ENCODE measurements around the gene FBLN5. TPM values are rescaled to one million over a fixed set of nuclear protein-coding genes. Genes with fewer than 3 reads are reported as not detected.

Gene FBLN5
- total RNA-seq, 6 experiments from 2014 or later, result 6.7 to 36.3 (median 17.8) TPM

DNA sequence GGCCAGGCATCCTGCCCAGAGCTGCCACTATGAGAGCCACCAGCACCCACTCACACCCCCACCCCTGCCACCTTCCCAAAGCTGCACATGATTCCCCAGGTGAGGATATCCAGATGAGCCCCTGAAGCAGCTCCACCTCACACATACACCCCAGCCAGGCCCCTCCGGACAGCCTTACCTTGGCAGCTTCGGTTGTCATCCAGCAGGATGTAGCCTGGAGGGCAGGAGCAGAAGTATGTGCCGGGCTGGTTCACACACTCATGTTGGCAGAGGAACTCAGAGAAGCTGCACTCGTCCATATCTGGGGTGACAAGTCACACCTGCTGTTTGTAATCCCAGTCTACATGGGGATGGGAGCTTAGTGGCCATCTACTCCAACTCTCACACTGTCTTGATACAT is 64.7 kb downstream of the FBLN5 start:
- intact Hi-C loops (cut with DNase I), result no loop called here
- H3K4me3 ChIP-seq, result no peak overlapping the region
- no peaks in the 10 kb centered on the region for H3K27me3 ChIP-seq
- no peaks in the 10 kb centered on the region for H3K9me3 ChIP-seq
- TF ChIP-seq POLR2A (IDR thresholded peaks at IDR 0.05), result no peak
- TF ChIP-seq, protein P1, sequence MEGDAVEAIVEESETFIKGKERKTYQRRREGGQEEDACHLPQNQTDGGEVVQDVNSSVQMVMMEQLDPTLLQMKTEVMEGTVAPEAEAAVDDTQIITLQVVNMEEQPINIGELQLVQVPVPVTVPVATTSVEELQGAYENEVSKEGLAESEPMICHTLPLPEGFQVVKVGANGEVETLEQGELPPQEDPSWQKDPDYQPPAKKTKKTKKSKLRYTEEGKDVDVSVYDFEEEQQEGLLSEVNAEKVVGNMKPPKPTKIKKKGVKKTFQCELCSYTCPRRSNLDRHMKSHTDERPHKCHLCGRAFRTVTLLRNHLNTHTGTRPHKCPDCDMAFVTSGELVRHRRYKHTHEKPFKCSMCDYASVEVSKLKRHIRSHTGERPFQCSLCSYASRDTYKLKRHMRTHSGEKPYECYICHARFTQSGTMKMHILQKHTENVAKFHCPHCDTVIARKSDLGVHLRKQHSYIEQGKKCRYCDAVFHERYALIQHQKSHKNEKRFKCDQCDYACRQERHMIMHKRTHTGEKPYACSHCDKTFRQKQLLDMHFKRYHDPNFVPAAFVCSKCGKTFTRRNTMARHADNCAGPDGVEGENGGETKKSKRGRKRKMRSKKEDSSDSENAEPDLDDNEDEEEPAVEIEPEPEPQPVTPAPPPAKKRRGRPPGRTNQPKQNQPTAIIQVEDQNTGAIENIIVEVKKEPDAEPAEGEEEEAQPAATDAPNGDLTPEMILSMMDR (IDR thresholded peaks at IDR 0.05), result no peak
- H3K27ac ChIP-seq, result no peak overlapping the region
- 80% methylated on average over 2 of the region's 4 CpGs for WGBS (ENCODE audit: insufficient coverage, low coverage, low lambda C conversion rate, missing lambda C conversion rate)
- no peak for ATAC-seq
- H3K4me1 ChIP-seq, result no peaks in the 10 kb centered on the region
- DNase-seq, result no peak
- no peaks in the 10 kb centered on the region for H3K36me3 ChIP-seq

DNA sequence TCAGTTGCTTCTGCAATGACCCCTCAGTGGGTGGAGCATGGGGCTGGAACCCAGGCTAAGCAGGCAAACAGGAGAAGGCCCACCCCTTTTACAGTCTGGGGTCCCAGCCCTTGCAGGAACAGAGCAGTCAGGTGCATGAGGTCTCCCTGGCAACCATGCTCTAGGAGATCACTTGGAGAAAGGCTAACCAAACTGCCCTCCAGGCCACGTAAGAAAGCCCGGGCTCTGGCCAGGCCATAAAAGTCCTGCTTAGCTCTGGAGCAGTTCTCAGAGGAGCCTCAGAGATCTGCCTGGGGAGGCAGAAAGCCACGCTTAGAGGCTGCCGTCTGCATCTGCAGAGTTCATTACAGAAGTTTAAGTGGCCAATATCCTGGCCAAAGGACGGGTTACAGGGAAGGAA is 65.1 kb downstream of the FBLN5 start:
- intact Hi-C loops (cut with DNase I), result no loop called here
- Histone ChIP-seq H3K27ac (no peak overlapping the region), H3K36me3 (no peaks in the 10 kb centered on the region), H3K4me3 (no peak overlapping the region), H3K27me3 (no peaks in the 10 kb centered on the region), H3K9me3 (no peaks in the 10 kb centered on the region), H3K4me1 (no peaks in the 10 kb centered on the region)
- TF ChIP-seq, protein P1 (IDR thresholded peaks at IDR 0.05), result no peak
- no peak for TF ChIP-seq POLR2A (IDR thresholded peaks at IDR 0.05)
- no CpG with 5 or more reads among the region's 5 CpGs for WGBS (ENCODE audit: insufficient coverage, low coverage, low lambda C conversion rate, missing lambda C conversion rate)
- ATAC-seq (no peak), DNase-seq (no peak)

GRCh38 chr14:91879196-91879595 is 68.3 kb downstream of the FBLN5 start:
- H3K4me3 ChIP-seq, result no peak overlapping the region
- 78% methylated on average over 4 of the region's 6 CpGs for WGBS (ENCODE audit: insufficient coverage, low coverage, low lambda C conversion rate, missing lambda C conversion rate)
- no peak overlapping the region for H3K27ac ChIP-seq
- H3K4me1 ChIP-seq, result peaks cover 0 to 20% (median 0%) of the 10 kb centered on the region in 4 donors
- TF ChIP-seq, protein P1 (IDR thresholded peaks at IDR 0.05), result no peak
- no peak for TF ChIP-seq POLR2A (IDR thresholded peaks at IDR 0.05)
- intact Hi-C loops (cut with DNase I), result no loop called here
- H3K27me3 ChIP-seq, result no peaks in the 10 kb centered on the region
- ATAC-seq, result no peak
- DNase-seq, result no peak
- H3K36me3 ChIP-seq, result no peaks in the 10 kb centered on the region
- H3K9me3 ChIP-seq, result no peaks in the 10 kb centered on the region

DNA sequence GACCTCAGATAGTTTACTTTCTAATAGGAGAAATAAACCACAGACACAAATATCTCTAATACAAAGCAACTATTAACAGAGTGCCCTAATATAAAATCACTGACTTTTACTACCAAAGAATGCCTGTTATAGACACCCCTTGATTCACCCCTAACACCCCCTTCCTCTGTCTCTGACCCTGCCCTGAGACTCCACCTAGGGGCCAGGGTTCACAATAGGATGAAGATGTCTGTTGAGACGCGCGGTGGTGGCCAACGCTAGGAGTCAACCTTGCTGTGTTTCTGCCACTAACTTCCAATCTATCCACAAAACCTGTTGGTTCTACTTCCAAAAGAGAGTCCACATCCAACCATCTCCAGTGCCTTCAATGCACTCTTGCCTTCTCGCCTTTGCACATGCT is 69.2 kb downstream of the FBLN5 start:
- Histone ChIP-seq H3K27ac (no peak overlapping the region), H3K9me3 (no peaks in the 10 kb centered on the region), H3K36me3 (no peaks in the 10 kb centered on the region), H3K4me1 (peaks cover 0 to 26% (median 0%) of the 10 kb centered on the region in 4 donors), H3K27me3 (no peaks in the 10 kb centered on the region), H3K4me3 (no peak overlapping the region)
- intact Hi-C loops (cut with DNase I), result no loop called here
- DNase-seq, result no peak
- no peak for ATAC-seq
- WGBS (ENCODE audit: insufficient coverage, low coverage, low lambda C conversion rate, missing lambda C conversion rate), result 96% methylated on average over 5 of the region's 5 CpGs
- TF ChIP-seq POLR2A (IDR thresholded peaks at IDR 0.05), result no peak
- TF ChIP-seq, protein P1 (IDR thresholded peaks at IDR 0.05), result no peak

DNA sequence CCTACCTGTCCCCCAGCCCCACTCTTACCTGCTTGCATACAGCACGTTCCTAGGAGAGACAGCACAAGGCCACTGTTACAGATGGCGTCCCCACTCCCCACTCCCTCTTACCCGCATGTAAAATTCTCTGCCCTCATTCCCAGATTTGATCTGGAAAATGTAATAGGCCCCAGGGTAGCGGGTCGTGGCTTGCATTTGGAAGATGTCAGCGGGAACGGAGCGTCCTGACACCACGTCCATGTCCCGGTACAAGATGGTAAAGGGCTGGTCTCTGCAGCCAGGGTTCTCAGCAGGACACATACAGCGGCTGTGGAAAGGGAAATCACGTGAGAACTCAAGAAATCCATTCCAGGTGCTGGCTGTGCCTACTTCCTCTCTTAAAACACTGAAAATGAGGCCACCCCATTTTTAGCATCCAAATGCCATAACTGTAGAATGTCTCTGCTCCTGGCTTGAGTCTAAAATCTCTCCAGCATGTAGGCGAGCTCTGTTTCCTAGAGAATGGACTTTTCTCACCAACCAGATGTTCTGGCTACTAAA is 70.0 kb downstream of the FBLN5 start:
- Histone ChIP-seq H3K9me3 (no peaks in the 10 kb centered on the region), H3K27ac (no peak overlapping the region), H3K36me3 (no peaks in the 10 kb centered on the region), H3K4me1 (peaks cover 0 to 30% (median 5%) of the 10 kb centered on the region in 4 donors), H3K4me3 (no peak overlapping the region), H3K27me3 (no peaks in the 10 kb centered on the region)
- intact Hi-C loops (cut with DNase I), result no loop called here
- WGBS (ENCODE audit: insufficient coverage, low coverage, low lambda C conversion rate, missing lambda C conversion rate), result 76% methylated on average over 8 of the region's 13 CpGs
- TF ChIP-seq POLR2A (IDR thresholded peaks at IDR 0.05), result no peak
- TF ChIP-seq, protein P1 (IDR thresholded peaks at IDR 0.05), result no peak
- no peak for DNase-seq
- ATAC-seq, result no peak

Measured in right lobe of liver (tissue), 6 donors.